Activated T-helper 17 cell treated with anti-CD3 and anti-CD28 coated beads, Interleukin-2, amount 50 U/mL, for 72 hours (primary cell): ENCODE measurements around the gene PPP1R3F. TPM values are rescaled to one million over a fixed set of nuclear protein-coding genes. Genes with fewer than 3 reads are reported as not detected.

ENCODE experiments used
- ATAC-seq: fragments of 150-1000 bp; cut with Tn5 transposase; replicated peaks from 2 replicates; pipeline ENCODE4 v1.10.0; 2021; ENCODE audit warnings: mild to moderate bottlenecking, moderate library complexity
- H3K27ac Mint-ChIP-seq: one replicate; pipeline ENCODE4 v1.8.0; 2022; ENCODE audit warnings: mixed read lengths
- H3K27me3 Mint-ChIP-seq: one replicate; pipeline ENCODE4 v1.8.0; 2022; ENCODE audit warnings: mixed read lengths
- H3K36me3 Mint-ChIP-seq: one replicate; pipeline ENCODE4 v1.8.0; 2022; ENCODE audit warnings: low read depth, mild to moderate bottlenecking, mixed read lengths
- H3K4me1 Mint-ChIP-seq: one replicate; pipeline ENCODE4 v1.8.0; 2022; ENCODE audit warnings: mixed read lengths
- H3K4me3 Mint-ChIP-seq: one replicate; pipeline ENCODE4 v1.8.0; 2022; ENCODE audit warnings: mild to moderate bottlenecking, mixed read lengths
- H3K9me3 Mint-ChIP-seq: one replicate; pipeline ENCODE4 v1.8.0; 2022; ENCODE audit warnings: mixed read lengths
- total RNA-seq, 2 donors: library from RNA; stranded (reverse); gene quantifications; one replicate each; pipeline ENCODE4 v1.2.3, GENCODE V29; 2022

The PPP1R3F gene
- total RNA-seq, 2 donors from 2014 or later = 6.6 to 8.8 TPM

DNA sequence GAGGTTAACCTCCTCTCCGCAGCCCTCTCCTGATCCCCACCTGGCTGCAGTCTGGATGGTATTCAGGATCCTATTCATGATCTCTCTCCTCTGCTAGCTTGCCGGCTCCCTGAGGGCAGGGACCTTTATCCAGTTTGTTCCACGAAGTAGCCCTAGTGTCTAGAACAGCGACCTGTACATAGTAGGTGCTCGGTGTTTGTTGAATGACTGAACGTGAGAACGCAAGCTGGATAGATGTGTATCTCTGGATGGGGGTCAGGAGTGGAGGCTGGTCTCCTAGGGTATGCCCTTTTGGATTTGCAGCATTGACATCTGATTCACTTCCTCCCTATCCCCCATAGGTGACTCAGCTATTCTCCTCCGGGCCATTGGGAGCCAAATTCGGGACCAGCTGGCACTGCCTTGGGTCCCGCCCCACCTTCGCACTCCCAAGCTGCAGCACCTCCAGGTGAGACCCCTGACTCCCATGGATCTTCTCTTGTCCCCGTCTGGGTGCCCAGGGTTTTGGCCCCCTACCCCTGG lies 27.0 kb upstream of the PPP1R3F start:
- no peaks in the 10 kb centered on the region for H3K4me1 Mint-ChIP-seq
- ATAC-seq = no peak
- H3K27ac Mint-ChIP-seq = no peak overlapping the region
- H3K36me3 Mint-ChIP-seq = peaks cover 87% of the 10 kb centered on the region
- H3K4me3 Mint-ChIP-seq = no peak overlapping the region
- H3K9me3 Mint-ChIP-seq = no peaks in the 10 kb centered on the region
- no peaks in the 10 kb centered on the region for H3K27me3 Mint-ChIP-seq

DNA sequence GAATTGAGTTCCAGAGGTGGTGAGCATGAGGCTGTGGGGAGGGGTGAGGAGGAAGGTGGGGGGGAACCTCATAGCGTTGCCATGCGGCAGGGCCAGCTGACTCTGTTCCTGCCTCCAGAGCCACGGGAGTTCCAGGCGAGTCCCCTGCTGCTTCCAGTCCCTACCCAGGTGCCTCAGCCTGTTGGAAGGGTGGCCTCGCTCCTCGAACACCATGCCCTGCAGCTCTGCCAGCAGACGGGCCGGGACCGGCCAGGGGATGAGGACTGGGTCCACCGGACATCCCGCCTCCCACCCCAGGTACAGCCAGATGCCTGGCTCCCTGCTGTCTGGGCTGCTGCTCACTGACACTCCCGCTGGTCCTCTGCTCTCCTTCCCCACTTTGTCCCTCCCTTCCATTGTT lies 26.4 kb upstream of the PPP1R3F start:
- no peaks in the 10 kb centered on the region for H3K4me1 Mint-ChIP-seq
- H3K36me3 Mint-ChIP-seq = peaks cover 92% of the 10 kb centered on the region
- no peak overlapping the region for H3K27ac Mint-ChIP-seq
- H3K27me3 Mint-ChIP-seq = no peaks in the 10 kb centered on the region
- no peak for ATAC-seq
- H3K9me3 Mint-ChIP-seq = no peaks in the 10 kb centered on the region
- no peak overlapping the region for H3K4me3 Mint-ChIP-seq

DNA sequence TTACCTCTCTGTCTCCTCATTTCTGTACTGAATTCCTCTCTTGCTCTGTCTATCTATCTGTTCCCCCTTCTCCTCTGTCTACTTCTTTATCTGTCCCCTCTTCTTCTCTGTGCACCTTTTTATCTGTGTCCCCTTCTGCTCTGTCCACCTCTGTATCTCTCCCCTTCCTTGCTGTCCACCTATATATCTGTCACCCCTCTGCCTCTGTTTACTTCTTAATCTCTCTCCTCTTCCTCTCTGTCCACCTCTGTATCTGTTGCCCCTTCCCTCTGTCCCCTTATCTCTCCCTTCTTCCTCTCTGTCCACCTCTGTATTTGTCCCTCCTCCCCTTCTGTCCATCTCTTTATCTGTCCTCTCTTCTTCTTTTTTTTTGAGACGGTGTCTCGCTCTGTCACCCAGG lies 25.4 kb upstream of the PPP1R3F start:
- Mint-ChIP-seq H3K27me3 (no peaks in the 10 kb centered on the region), H3K9me3 (no peaks in the 10 kb centered on the region), H3K4me1 (no peaks in the 10 kb centered on the region), H3K4me3 (no peak overlapping the region), H3K27ac (peak overlapping the region; percentile 9), H3K36me3 (peaks cover 93% of the 10 kb centered on the region)
- ATAC-seq = no peak

DNA sequence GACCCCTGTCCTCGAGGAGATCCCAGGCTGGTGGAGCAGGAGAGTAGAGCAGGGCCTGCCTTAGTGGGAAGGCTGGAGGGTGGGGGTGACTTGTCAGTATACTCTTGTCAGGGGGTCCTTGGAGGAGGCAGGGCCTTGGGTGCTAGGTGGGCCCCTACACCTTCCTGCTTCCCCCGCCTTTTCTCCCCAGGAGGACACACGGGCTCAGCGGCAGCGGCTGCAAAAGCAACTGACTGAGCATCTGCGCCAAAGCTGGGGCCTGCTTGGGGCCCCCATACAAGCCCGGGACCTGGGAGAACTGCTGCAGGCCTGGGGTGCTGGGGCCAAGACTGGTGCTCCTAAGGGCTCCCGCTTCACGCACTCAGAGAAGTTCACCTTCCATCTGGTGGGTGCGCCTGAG lies 23.1 kb upstream of the PPP1R3F start:
- peak overlapping the region; percentile 44 for H3K27ac Mint-ChIP-seq
- ATAC-seq = no peak
- H3K36me3 Mint-ChIP-seq = peaks cover 91% of the 10 kb centered on the region

DNA sequence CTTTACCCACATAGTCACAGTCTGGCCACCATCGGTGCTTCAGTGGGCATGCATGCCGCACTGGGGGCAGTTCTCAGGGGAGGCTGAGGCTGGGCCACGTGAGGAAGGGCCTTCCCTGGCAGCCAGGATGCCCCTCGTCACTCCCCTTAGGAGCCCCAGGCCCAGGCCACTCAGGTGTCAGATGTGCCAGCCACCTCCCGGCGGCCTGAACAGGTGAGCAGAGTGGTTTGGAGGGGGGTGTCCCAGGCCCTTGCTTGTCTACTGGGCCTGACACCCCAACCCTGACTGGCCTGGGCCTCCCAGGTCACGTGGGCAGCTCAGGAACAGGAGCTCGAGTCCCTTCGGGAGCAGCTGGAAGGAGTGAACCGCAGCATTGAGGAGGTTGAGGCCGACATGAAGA lies 22.2 kb upstream of the PPP1R3F start:
- no peaks in the 10 kb centered on the region for H3K27me3 Mint-ChIP-seq
- no peak overlapping the region for H3K4me3 Mint-ChIP-seq
- no peak overlapping the region for H3K27ac Mint-ChIP-seq
- no peak for ATAC-seq
- no peaks in the 10 kb centered on the region for H3K9me3 Mint-ChIP-seq
- H3K36me3 Mint-ChIP-seq = peaks cover 94% of the 10 kb centered on the region
- H3K4me1 Mint-ChIP-seq = peaks cover 4% of the 10 kb centered on the region

More for the DNA sequence above, 23.1 kb upstream of the PPP1R3F start:
- Mint-ChIP-seq H3K27me3 (no peaks in the 10 kb centered on the region), H3K9me3 (no peaks in the 10 kb centered on the region), H3K4me1 (no peaks in the 10 kb centered on the region), H3K4me3 (no peak overlapping the region)

DNA sequence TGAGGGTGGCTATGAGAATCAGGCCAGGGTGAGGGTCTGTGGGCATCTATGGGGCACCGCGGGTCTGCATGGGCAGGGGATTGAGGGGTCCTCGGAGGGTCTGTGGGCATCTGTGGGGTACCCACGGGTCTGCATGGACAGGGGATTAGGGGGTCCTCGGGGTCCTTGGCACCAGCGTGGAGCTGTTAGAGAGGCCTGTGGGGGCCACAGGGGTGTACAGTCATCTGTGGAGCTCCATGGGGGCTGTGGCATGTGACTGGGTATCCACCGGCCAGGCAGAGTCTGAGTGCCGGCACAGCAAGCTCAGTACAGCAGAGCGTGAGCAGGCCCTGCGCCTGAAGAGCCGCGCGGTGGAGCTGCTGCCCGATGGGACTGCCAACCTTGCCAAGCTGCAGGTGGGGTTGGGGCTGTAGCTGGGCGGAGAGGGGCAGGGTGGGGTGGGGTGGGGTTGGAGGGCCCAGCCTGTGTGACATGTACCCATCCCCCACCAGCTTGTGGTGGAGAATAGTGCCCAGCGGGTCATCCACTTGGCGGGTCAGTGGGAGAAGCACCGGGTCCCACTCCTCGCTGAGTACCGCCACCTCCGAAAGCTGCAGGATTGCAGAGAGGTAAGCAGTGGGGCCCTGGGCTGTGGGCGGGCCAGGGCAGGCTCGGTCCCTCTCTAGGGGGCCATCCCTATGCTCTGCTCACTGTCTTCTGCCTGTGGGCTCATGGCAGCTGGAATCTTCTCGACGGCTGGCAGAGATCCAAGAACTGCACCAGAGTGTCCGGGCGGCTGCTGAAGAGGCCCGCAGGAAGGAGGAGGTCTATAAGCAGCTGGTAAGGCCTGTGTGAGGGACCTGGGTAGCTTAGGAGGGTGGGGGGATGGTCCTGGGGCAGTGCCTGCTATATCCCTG lies 21.4 kb upstream of the PPP1R3F start:
- no peak overlapping the region for H3K4me3 Mint-ChIP-seq
- ATAC-seq = peak; percentile 4
- H3K9me3 Mint-ChIP-seq = no peaks in the 10 kb centered on the region
- peaks cover 8% of the 10 kb centered on the region for H3K4me1 Mint-ChIP-seq
- peak overlapping the region; percentile 70 for H3K27ac Mint-ChIP-seq
- H3K36me3 Mint-ChIP-seq = peaks cover 92% of the 10 kb centered on the region
- H3K27me3 Mint-ChIP-seq = no peaks in the 10 kb centered on the region

DNA sequence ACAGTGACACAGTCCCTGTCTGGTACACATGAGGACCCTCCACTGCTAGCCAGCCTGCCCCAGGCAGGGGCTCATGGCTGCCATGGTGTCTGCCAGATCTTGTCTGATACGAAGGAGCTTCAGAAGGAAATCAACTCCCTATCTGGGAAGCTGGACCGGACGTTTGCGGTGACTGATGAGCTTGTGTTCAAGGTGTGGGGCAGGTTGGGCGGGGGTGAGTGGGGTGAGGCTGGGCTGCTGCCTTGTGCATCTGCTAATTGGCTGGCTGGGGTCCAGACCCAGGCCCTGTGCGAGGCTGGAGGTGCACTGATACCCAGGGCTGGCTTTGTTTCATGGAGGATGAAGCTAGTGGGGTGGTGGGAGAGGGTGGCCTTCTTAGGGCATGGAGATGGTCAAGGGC lies 20.5 kb upstream of the PPP1R3F start:
- ATAC-seq = peak; percentile 6
- peaks cover 8% of the 10 kb centered on the region for H3K4me1 Mint-ChIP-seq
- H3K9me3 Mint-ChIP-seq = no peaks in the 10 kb centered on the region
- H3K27ac Mint-ChIP-seq = peak overlapping the region; percentile 70
- no peaks in the 10 kb centered on the region for H3K27me3 Mint-ChIP-seq
- peaks cover 82% of the 10 kb centered on the region for H3K36me3 Mint-ChIP-seq
- H3K4me3 Mint-ChIP-seq = no peak overlapping the region

DNA sequence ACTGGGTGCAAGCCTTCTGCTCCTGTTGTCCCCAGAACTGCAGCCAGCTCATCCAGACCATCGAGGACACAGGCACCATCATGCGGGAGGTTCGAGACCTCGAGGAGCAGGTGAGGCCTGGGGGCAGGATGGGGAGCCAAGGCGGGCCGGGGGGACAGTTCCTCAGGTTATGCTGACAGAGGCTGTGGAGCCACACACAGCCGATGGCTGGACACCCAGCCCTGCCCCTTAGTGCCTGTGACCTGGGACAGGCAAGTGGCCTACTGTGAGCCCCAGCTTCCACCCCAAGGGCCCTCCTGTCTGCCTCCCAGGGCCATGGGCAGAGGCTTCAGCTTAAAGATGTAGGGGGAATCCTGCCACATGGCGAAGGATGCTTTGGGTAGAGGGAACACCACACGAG lies 20.0 kb upstream of the PPP1R3F start:
- no peaks in the 10 kb centered on the region for H3K9me3 Mint-ChIP-seq
- H3K36me3 Mint-ChIP-seq = peaks cover 79% of the 10 kb centered on the region
- peak; percentile 21 for ATAC-seq
- H3K4me3 Mint-ChIP-seq = no peak overlapping the region
- no peaks in the 10 kb centered on the region for H3K27me3 Mint-ChIP-seq
- peak overlapping the region; percentile 70 for H3K27ac Mint-ChIP-seq
- H3K4me1 Mint-ChIP-seq = peaks cover 8% of the 10 kb centered on the region

DNA sequence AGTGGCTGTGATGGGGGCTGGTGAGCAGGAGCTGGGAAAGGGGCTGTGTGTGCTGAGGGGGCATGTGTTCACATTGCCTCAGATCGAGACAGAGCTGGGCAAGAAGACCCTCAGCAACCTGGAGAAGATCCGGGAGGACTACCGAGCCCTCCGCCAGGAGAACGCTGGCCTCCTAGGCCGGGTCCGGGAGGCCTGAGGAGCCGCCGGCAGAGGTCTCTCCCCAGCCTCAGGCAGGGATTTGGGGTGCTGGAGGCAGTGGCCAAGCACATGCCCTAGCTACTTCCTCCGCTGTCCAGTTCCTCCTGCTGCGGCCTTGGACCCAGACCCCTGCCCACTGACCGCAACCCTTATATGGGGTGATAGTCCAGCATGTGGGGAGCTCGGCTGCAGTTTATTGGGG lies 19.5 kb upstream of the PPP1R3F start:
- Mint-ChIP-seq H3K27ac (peak overlapping the region; percentile 70), H3K36me3 (peaks cover 79% of the 10 kb centered on the region)

DNA sequence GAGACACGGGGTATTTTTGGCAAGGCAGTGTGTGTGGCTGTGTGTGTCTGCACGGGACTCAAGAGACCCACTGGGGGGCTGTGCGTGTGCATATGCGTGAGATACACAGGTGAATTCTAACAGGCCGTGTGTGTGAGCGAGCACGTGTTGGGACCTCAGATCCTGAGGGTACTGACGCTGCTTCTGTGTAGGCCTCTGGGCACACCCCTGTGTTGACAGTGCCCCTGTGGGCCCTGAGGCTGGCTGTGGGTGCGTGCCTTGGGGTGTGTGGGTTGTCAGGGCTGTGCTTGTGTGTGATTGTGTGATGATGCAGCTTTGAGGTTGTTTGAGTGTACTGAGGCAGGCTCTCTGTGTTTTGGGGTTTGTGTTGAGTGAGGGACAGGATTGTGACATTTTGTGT lies 19.0 kb upstream of the PPP1R3F start:
- no peaks in the 10 kb centered on the region for H3K9me3 Mint-ChIP-seq
- peak overlapping the region; percentile 70 for H3K27ac Mint-ChIP-seq
- no peak overlapping the region for H3K4me3 Mint-ChIP-seq
- peak; percentile 51 for ATAC-seq
- peaks cover 8% of the 10 kb centered on the region for H3K4me1 Mint-ChIP-seq
- peaks cover 76% of the 10 kb centered on the region for H3K36me3 Mint-ChIP-seq
- H3K27me3 Mint-ChIP-seq = no peaks in the 10 kb centered on the region

More for the DNA sequence above, 19.5 kb upstream of the PPP1R3F start:
- no peak overlapping the region for H3K4me3 Mint-ChIP-seq
- H3K4me1 Mint-ChIP-seq = peaks cover 8% of the 10 kb centered on the region
- H3K27me3 Mint-ChIP-seq = no peaks in the 10 kb centered on the region
- ATAC-seq = peak; percentile 8
- H3K9me3 Mint-ChIP-seq = no peaks in the 10 kb centered on the region

DNA sequence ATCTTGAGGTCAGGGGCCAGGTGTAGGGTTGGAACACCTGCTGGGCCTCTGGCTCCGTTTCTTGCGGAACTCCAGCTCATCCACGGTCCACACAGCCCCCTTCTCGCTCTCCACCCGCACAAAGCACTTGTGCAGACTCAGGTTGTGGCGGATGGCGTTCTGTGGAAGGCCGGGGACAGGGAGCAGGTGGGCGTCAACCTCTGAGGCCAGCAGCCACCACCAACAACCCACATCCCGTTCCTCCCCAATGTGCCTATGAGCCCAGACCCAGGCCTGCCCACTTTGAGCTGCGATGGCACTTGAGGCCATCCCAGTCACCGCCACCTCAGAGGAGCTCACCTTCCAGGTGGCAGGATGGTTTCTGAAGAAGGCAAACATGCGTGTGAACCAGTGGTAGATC lies 18.3 kb upstream of the PPP1R3F start:
- peaks cover 8% of the 10 kb centered on the region for H3K4me1 Mint-ChIP-seq
- H3K27ac Mint-ChIP-seq = peak overlapping the region; percentile 70
- H3K9me3 Mint-ChIP-seq = no peaks in the 10 kb centered on the region
- H3K27me3 Mint-ChIP-seq = no peaks in the 10 kb centered on the region
- no peak overlapping the region for H3K4me3 Mint-ChIP-seq
- H3K36me3 Mint-ChIP-seq = peaks cover 76% of the 10 kb centered on the region
- ATAC-seq = no peak

DNA sequence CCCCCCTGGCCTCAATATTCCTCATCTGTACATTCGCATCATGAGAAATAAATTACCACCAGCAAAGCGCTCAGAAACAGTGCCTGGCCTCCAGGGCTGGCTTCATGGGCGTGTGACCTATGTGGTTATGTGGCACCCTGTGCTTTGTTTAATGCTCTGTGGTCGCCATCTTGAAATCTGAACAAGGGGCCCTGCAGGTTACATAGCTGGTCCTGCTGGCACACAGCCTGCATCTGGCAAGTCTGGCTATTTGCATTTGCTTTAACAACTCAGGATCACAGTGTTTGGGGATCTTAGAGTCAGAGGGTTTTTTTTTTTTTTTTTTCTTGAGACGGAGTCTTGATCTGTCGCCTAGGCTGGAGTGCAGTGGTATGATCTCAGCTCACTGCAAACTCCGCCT lies 15.0 kb upstream of the PPP1R3F start:
- Mint-ChIP-seq H3K36me3 (peaks cover 59% of the 10 kb centered on the region), H3K9me3 (no peaks in the 10 kb centered on the region), H3K27me3 (no peaks in the 10 kb centered on the region), H3K27ac (no peak overlapping the region), H3K4me3 (no peak overlapping the region), H3K4me1 (peaks cover 17% of the 10 kb centered on the region)
- ATAC-seq = no peak

DNA sequence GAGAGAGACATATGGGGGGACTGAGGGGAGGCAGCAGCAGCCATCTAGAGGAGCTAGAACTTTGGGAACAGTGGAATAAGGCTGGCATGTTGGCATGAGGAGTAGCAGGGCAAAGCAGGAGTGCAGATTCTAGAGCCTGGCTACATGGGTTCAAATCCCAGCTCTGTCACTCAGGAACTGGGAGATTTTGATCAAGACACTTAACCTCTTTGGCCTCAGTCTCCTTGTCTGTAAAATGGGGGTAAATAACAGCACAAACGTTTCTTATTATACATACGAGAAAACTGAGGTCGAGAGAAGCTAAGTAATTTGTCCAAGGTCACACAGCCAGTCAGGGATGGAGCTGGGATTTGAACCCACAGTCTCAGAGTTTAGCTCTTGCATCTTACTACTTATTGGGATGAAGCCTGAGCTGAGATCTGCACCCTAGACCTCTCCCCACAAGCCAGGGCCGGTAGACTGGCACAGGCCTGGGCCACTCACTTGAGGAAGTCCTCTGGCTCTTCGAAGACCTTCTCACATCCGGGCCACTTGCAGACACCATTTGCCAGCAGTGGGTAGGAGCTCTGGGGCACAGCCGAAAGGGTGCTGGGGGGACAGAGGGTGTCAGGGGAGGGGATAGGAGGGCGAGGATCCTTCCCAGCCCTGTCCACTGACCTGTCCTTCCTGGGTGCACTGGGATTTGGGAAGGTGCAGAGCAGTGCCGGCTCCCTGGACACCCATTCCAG lies 13.2 kb upstream of the PPP1R3F start:
- ATAC-seq = no peak
- H3K4me1 Mint-ChIP-seq = peaks cover 22% of the 10 kb centered on the region
- H3K4me3 Mint-ChIP-seq = no peak overlapping the region
- no peaks in the 10 kb centered on the region for H3K27me3 Mint-ChIP-seq
- H3K27ac Mint-ChIP-seq = no peak overlapping the region
- H3K36me3 Mint-ChIP-seq = peaks cover 61% of the 10 kb centered on the region
- no peaks in the 10 kb centered on the region for H3K9me3 Mint-ChIP-seq

DNA sequence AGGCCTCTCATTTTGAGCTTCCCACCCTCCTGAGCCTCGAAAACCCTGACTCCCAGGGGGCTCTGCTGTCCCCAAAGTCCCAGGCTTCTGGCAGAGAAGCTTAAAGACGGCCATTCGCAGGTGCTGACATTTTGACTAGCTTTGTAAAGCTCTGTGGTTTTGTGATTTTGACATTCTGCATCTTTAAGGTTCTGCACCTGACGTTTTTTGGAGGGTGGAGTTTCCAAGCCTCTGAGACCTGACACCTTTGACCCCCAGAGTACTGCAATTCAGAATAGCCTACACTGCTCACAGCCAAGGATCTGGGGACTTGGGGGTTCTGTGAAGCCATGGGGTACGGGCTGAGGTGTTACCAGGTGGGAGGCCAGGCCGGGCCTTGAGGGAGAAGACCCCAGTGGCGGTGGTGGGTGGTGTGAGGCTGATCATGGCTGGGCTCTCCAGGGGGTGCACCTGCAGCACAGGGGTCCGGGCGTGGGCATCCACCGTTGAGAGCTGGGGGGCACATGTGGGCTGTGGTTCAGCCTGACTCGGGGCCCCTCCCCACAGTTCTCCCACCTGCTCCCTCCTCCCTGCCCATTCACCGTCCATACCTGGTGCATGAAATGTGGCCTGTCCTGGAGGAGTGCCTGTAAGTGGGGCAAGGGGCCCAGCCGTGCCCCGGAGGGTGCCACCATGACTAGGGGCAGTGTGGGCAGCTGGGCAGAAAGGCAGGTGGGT lies 12.4 kb upstream of the PPP1R3F start:
- peak; percentile 4 for ATAC-seq
- H3K36me3 Mint-ChIP-seq = peaks cover 61% of the 10 kb centered on the region
- H3K27me3 Mint-ChIP-seq = no peaks in the 10 kb centered on the region
- H3K4me1 Mint-ChIP-seq = peaks cover 26% of the 10 kb centered on the region
- no peaks in the 10 kb centered on the region for H3K9me3 Mint-ChIP-seq
- peak overlapping the region; percentile 54 for H3K27ac Mint-ChIP-seq
- H3K4me3 Mint-ChIP-seq = peak overlapping the region; percentile 26
